Measurements from ENCODE around the gene RPL7L1.
"Not testable (repeated sequence)": the region's sequence is repeated elsewhere in the genome, so short reads cannot be mapped to it uniquely, and the experiment has no call there.

RPL7L1 gene

GRCh38 chr6:42860481-42860880 lies 18.9 kb upstream of the RPL7L1 start:
- Histone ChIP-seq H3K36me3 (peaks cover 65 to 98% (median 92%) of the 10 kb centered on the region in 11 experiments), H3K9ac (no peak overlapping the region), H3K27ac (no peak overlapping the region), H3K27me3 (no peaks in the 10 kb centered on the region), H4K20me1 (no peaks in the 10 kb centered on the region), H3K4me1 (no peaks in the 10 kb centered on the region), H3K4me2 (no peak overlapping the region), H3K9me3 (replicated peaks in 1 of 11) (no peaks in the 10 kb centered on the region), H3K4me3 (no peak overlapping the region)
- no peak for TF ChIP-seq Cebpa-rat (IDR thresholded peaks at IDR 0.05)

- H3K27ac ChIP-seq = no peak overlapping the region
- TF ChIP-seq Cebpa-rat (IDR thresholded peaks at IDR 0.05) = no peak
- no peak overlapping the region for H3K9ac ChIP-seq
- H4K20me1 ChIP-seq = no peaks in the 10 kb centered on the region
- no peak overlapping the region for H3K4me3 ChIP-seq
- H3K4me1 ChIP-seq = no peaks in the 10 kb centered on the region
- no peaks in the 10 kb centered on the region for H3K9me3 ChIP-seq (replicated peaks in 1 of 11)
- H3K4me2 ChIP-seq = no peak overlapping the region
- H3K27me3 ChIP-seq = no peaks in the 10 kb centered on the region
- H3K36me3 ChIP-seq = peaks cover 60 to 97% (median 81%) of the 10 kb centered on the region in 11 experiments
Measured at GRCh38 chr6:42864602-42865001, 14.8 kb upstream of the RPL7L1 start.

GRCh38 chr6:42870145-42870936 lies 9.1 kb upstream of the RPL7L1 start:
- Histone ChIP-seq H3K36me3 (peaks cover 20 to 42% (median 28%) of the 10 kb centered on the region in 11 experiments), H3K4me1 (peaks cover 0 to 9% (median 3%) of the 10 kb centered on the region in 10 experiments; a peak in 7 of 20 replicates), H4K20me1 (no peaks in the 10 kb centered on the region), H3K27ac (no peak overlapping the region), H3K4me3 (no peak overlapping the region), H3K9me3 (replicated peaks in 1 of 11) (no peaks in the 10 kb centered on the region), H3K9ac (peak overlapping the region in 1 of 11 experiments; percentile 9; a peak in 1 of 22 replicates), H3K4me2 (no peak overlapping the region), H3K27me3 (no peaks in the 10 kb centered on the region)
- TF ChIP-seq Cebpa-rat (IDR thresholded peaks at IDR 0.05) = no peak

- peak overlapping the region in 3 of 11 experiments; percentile 3 to 29 (median 7); a peak in 3 of 22 replicates for H3K4me2 ChIP-seq
- no peaks in the 10 kb centered on the region for H3K9me3 ChIP-seq (replicated peaks in 1 of 11)
- H4K20me1 ChIP-seq = no peaks in the 10 kb centered on the region
- no peak overlapping the region for H3K9ac ChIP-seq
- H3K4me3 ChIP-seq = no peak overlapping the region
- H3K4me1 ChIP-seq = peaks cover 0 to 9% (median 3%) of the 10 kb centered on the region in 10 experiments; a peak in 7 of 20 replicates
- no peak for TF ChIP-seq Cebpa-rat (IDR thresholded peaks at IDR 0.05)
- peaks cover 8 to 29% (median 15%) of the 10 kb centered on the region in 11 experiments; a peak in 21 of 22 replicates for H3K36me3 ChIP-seq
- no peak overlapping the region for H3K27ac ChIP-seq
- no peaks in the 10 kb centered on the region for H3K27me3 ChIP-seq
Measured at GRCh38 chr6:42871711-42872110, 7.7 kb upstream of the RPL7L1 start.

- Histone ChIP-seq H4K20me1 (no peaks in the 10 kb centered on the region), H3K4me3 (no peak overlapping the region), H3K27me3 (no peaks in the 10 kb centered on the region), H3K4me1 (peaks cover 0 to 9% (median 3%) of the 10 kb centered on the region in 10 experiments; a peak in 8 of 20 replicates), H3K9ac (no peak overlapping the region), H3K9me3 (replicated peaks in 1 of 11) (no peaks in the 10 kb centered on the region), H3K36me3 (peaks cover 0 to 13% (median 7%) of the 10 kb centered on the region in 11 experiments; a peak in 7 of 22 replicates), H3K27ac (no peak overlapping the region), H3K4me2 (no peak overlapping the region)
- TF ChIP-seq Cebpa-rat (IDR thresholded peaks at IDR 0.05) = no peak
Measured at GRCh38 chr6:42873313-42873712, 6.1 kb upstream of the RPL7L1 start.

- Histone ChIP-seq H3K4me1 (peaks cover 23 to 30% (median 27%) of the 10 kb centered on the region in 10 experiments), H3K9ac (peak overlapping the region in 5 of 11 experiments; percentile 1 to 41 (median 14); a peak in 4 of 22 replicates), H3K36me3 (peaks cover 15 to 22% (median 18%) of the 10 kb centered on the region in 11 experiments), H3K4me2 (no peak overlapping the region), H4K20me1 (peaks cover 2 to 18% (median 12%) of the 10 kb centered on the region in 11 experiments; a peak in 17 of 22 replicates), H3K27ac (peak overlapping the region in 5 of 11 experiments; percentile 15 to 48 (median 39); a peak in 4 of 22 replicates), H3K4me3 (no peak overlapping the region), H3K9me3 (replicated peaks in 1 of 11) (no peaks in the 10 kb centered on the region), H3K27me3 (no peaks in the 10 kb centered on the region)
- no peak for TF ChIP-seq Cebpa-rat (IDR thresholded peaks at IDR 0.05)
Measured at GRCh38 chr6:42877695-42878094, 1.7 kb upstream of the RPL7L1 start.

- H3K27me3 ChIP-seq; H3K9me3 ChIP-seq (replicated peaks in 1 of 11): not testable (repeated sequence)
- H3K4me1 ChIP-seq = peaks cover 23 to 37% (median 31%) of the 10 kb centered on the region in 10 experiments
- H4K20me1 ChIP-seq = peaks cover 11 to 45% (median 37%) of the 10 kb centered on the region in 11 experiments; a peak in 18 of 22 replicates
- peak overlapping the region; percentile 72 to 91 (median 85) for H3K4me3 ChIP-seq
- peak overlapping the region; percentile 85 to 97 (median 92) for H3K27ac ChIP-seq
- H3K4me2 ChIP-seq = peak overlapping the region; percentile 82 to 94 (median 87)
- peak overlapping the region; percentile 87 to 98 (median 95) for H3K9ac ChIP-seq
- peaks cover 41 to 49% (median 45%) of the 10 kb centered on the region in 11 experiments for H3K36me3 ChIP-seq
Measured at GRCh38 chr6:42880240-42880817, 913 bp downstream of the RPL7L1 start.

GRCh38 chr6:42880871-42881270 lies 1.5 kb downstream of the RPL7L1 start:
- not testable (repeated sequence) for H3K27me3 ChIP-seq; H3K9me3 ChIP-seq (replicated peaks in 1 of 11)
- Histone ChIP-seq H3K4me1 (peaks cover 23 to 37% (median 31%) of the 10 kb centered on the region in 10 experiments), H4K20me1 (peaks cover 11 to 50% (median 42%) of the 10 kb centered on the region in 11 experiments; a peak in 18 of 22 replicates), H3K4me3 (peak overlapping the region; percentile 72 to 91 (median 85)), H3K9ac (peak overlapping the region; percentile 87 to 98 (median 95)), H3K36me3 (peaks cover 46 to 54% (median 50%) of the 10 kb centered on the region in 11 experiments), H3K27ac (peak overlapping the region; percentile 85 to 97 (median 92); a peak in 21 of 22 replicates), H3K4me2 (peak overlapping the region; percentile 82 to 94 (median 87))

- Histone ChIP-seq H3K36me3 (peaks cover 65 to 89% (median 75%) of the 10 kb centered on the region in 11 experiments), H3K9ac (peak overlapping the region in 1 of 11 experiments; percentile 13; a peak in 1 of 22 replicates), H3K4me2 (no peak overlapping the region), H3K27me3 (no peaks in the 10 kb centered on the region), H3K9me3 (replicated peaks in 1 of 11) (no peaks in the 10 kb centered on the region), H3K27ac (no peak overlapping the region), H4K20me1 (peaks cover 11 to 75% (median 49%) of the 10 kb centered on the region in 11 experiments; a peak in 18 of 22 replicates), H3K4me1 (peaks cover 25 to 49% (median 38%) of the 10 kb centered on the region in 10 experiments), H3K4me3 (no peak overlapping the region)
- no peak for TF ChIP-seq Cebpa-rat (IDR thresholded peaks at IDR 0.05)
Measured at GRCh38 chr6:42885702-42886101, 6.3 kb downstream of the RPL7L1 start.

- peak overlapping the region in 2 of 11 experiments; percentile 29 to 34; a peak in 2 of 22 replicates for H3K9ac ChIP-seq
- peaks cover 32 to 47% (median 38%) of the 10 kb centered on the region in 10 experiments for H3K4me1 ChIP-seq
- peak overlapping the region in 3 of 11 experiments; percentile 1 to 18 (median 12); a peak in 1 of 22 replicates for H3K4me2 ChIP-seq
- not testable (repeated sequence) for H3K27me3 ChIP-seq; H3K27ac ChIP-seq; H3K4me3 ChIP-seq; H3K9me3 ChIP-seq (replicated peaks in 1 of 11)
- peaks cover 9 to 52% (median 30%) of the 10 kb centered on the region in 11 experiments; a peak in 17 of 22 replicates for H4K20me1 ChIP-seq
- H3K36me3 ChIP-seq = peaks cover 45 to 64% (median 53%) of the 10 kb centered on the region in 11 experiments
Measured at GRCh38 chr6:42888201-42888600, 8.8 kb downstream of the RPL7L1 start.

All from BLaER1 treated with 17β-estradiol and CSF1 and Interleukin-3, amounts not matched to agents 10 nM and 100 nM (cell line).